NCI-H187 (cell line): Measurements from ENCODE around the gene CDH7.

ENCODE experiments used
- DNase-seq, 2 experiments: peaks; one replicate each; lab custom pipeline; 2025; lab: John Stamatoyannopoulos, UW

Gene CDH7

DNA sequence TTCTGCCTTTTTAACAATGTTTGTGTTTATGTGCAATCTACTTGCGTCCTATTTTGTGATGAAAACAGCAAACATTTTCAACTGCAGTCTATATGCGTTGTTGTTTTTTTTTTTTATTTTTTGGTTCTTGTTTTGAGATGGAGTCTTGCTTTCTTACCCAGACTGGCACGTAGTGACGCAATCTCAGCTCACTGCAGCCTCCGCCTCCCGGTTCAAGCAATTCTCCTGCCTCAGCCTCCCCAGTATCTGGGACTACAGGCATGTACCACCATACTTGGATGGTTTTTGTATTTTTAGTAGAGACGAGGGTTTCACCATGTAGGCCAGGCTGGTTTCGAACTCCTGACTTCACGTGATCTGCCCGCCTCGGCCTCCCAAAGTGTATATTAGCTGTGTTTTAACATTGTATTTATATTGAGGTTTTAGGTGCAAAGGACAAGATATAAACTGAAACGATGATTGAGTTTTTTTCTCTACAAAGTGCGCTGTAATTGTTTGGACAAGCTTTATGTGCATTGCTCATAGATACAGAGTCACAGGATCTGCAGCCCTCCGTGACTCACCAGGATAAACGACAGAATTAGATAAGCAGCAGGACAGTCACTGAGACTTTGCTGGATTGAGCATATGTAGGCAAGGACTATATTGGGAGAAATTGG lies 17.4 kb downstream of the CDH7 start:
- no peak for DNase-seq

DNA sequence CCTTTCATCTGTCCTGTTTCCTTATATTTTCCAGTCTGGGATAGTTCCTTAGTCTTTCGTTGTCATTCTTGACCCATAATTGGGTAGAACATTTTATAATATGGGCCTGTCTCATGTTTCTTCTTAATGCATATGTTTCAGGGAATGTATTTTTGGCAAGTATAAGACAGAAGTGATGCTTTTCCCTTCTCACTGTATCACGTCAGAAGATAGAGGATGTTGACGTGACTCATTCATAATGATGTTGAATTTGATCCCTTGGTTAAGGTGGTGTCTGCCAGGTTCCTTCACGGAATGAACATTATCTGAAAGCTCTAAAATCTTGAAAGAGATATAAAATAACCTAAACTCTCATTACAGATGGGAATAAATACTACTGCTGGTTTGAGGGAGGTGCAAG lies 18.8 kb downstream of the CDH7 start:
- no peak for DNase-seq

- no peak for DNase-seq
Measured at GRCh38 chr18:65786474-65786873, 35.7 kb downstream of the CDH7 start.

DNA sequence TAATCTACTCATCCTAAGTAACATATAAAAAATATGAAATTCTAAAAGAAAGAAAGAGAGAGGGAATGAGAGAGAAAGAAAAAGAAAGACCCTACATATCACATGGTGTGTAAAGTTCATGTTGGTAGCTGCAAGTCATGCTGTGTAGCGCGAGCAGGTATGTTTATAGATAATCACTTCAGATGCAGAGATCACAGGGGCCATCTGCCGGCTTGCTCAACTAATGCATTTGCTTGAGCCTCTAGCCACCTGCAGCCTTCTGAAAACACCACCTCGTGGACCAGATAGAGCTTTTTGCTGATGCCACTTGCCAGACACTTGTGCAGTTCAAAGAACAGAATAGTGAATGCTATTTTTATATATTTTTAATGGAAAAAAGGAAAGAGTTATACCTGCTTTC lies 37.6 kb downstream of the CDH7 start:
- DNase-seq, result no peak

DNA sequence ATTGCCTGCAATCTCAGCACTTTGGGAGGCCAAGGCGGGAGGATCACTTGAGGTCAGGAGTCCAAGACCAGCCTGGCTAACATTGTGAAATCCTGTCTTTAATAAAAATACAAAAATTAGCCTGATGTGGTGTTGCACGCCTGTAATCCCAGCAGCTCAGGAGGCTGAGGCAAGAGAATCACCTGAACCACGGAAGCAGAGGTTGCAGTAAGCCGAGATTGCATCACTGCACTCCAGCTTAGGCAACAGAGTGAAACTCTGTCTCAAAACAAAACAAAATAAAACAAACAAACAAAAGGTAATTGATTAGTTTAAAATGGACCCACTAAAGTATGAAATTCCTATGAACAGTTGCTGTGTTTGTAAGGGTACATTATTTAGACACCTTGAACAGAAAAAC lies 39.8 kb downstream of the CDH7 start:
- DNase-seq, result no peak

GRCh38 chr18:65791719-65792118 lies 40.9 kb downstream of the CDH7 start:
- DNase-seq, result no peak

- no peak for DNase-seq
Measured at GRCh38 chr18:65792456-65793074, 41.8 kb downstream of the CDH7 start.

DNA sequence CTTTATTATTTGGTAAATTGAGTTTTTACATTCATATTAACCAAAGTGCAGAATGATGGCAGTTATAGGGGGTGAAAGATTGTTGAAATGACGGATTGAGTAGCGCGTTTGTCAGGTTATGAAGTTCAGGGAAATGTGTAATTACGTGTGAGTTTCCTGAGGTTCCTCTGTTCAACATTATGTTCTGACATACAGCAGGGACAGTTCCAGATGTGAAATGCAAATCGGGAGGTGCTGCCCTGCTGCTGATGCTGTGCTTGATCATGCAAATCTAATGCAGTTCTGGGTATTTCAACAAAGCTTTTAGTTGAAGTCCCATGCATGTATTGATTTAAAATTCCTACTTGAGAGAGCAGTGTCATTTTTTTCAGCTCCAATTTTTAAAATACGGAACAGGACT lies 57.9 kb downstream of the CDH7 start:
- no peak for DNase-seq

DNA sequence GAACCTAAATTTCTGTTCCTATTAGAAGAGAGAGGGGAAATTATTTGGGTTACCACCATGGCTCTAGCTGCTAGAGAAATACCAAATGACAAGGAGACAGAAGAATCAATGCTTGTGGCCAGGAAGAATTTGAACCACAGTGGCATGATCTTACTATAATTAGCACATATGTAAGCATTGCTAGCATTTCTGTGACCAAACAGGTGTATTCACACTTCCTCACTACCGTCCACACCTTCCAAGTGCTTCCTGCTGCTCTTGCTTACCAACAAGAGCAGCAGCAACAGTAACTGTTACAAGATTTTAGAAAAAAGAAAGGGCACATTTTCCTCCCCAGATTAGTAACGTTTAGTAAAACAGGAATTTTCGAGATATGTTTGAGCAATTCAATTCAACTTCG lies 60.5 kb downstream of the CDH7 start:
- no peak for DNase-seq

DNA sequence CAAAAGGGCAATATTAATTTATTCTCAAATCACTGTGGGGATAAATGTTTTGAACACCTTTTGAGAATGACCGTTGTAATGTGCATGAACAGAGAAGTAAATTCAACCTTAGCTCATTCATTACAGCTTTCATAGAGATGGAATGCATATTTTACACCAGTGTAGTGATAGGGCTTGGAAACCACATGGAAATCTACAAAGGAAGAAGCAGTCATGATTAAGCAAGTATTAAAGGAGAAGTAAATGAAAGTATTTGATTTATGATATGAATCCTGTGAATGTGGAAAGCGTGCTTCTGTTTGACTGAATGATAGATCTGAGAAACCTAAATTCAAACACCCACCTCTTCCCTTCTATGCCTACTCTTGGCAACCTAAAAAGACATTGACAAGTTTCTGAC lies 64.7 kb downstream of the CDH7 start:
- no peak for DNase-seq

DNA sequence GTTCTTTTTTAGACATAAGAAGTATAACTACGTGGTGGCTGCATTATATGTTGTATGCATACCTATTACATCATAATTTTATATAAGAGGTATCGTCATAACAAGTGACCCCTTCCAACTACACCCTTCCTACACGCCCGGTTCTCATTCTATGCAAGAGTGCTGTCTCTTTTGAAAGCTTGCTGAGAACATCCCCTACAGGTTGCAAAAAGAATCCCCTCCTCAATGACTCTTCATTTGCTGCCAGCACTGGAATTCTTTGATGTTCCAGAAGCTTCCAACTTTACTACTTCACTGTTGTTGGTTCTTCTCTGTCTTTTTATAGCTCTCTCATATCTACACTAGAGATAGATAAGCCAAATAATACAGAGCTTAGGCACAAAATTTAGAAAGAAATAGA lies 66.4 kb downstream of the CDH7 start:
- DNase-seq, result no peak

DNA sequence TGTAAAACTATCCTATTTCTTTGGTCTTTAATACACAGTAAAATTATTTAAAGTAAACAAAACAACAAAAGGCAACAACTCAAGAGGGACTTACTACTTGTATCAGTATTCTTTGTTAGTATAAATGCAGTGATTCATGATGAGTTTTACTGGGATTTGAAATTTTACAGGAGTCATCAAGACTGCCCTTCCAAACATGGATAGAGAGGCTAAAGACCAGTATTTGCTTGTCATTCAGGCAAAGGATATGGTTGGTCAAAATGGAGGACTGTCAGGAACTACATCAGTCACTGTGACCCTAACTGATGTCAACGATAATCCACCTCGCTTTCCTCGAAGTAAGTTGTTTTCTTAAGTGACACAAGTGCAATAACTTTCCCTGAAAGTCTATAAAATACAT lies 71.1 kb downstream of the CDH7 start:
- no peak for DNase-seq

DNA sequence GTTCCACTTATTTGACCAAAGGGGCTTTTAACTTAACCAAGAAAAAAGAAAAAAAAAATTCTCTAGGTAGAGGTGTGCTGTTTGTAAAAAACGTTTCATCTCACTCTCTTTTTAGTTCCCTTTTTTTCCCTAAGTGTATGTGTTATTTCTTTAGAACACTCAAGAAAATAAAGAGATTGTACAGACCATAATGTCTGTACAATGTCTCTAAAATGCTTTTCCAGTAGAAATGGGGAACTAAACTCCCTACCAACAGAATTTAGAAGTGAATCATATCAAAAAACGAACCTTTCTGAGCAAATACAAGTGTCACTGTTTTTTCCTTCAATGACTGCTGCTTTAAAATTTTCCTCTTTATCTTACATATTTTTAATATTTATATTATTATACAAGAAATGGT lies 72.0 kb downstream of the CDH7 start:
- no peak for DNase-seq

DNA sequence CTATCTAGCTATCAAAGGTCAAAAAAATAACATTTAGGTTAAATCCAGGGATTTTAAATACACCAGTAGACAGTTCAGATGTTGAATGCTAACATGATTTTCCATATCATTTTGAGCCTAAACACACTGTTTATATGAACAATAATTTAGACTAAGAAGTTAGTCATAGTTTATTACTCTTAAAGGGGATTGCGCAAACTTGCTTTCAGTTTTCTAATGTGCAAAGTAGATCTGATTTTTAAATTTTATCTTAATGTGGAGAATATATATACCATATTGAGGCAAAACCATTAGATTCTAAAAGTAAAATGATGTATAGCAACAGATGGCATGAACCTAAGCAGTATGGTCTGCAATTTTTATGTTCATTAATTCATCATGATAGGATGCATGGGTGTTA lies 76.6 kb downstream of the CDH7 start:
- no peak for DNase-seq

GRCh38 chr18:65835881-65836280 lies 85.1 kb downstream of the CDH7 start:
- DNase-seq, result no peak

GRCh38 chr18:65846107-65846506 lies 95.3 kb downstream of the CDH7 start:
- no peak for DNase-seq

- DNase-seq, result no peak
Measured at GRCh38 chr18:65852273-65852672, 101.5 kb downstream of the CDH7 start.

- no peak for DNase-seq
Measured at GRCh38 chr18:65859075-65859474, 108.3 kb downstream of the CDH7 start.

GRCh38 chr18:65869527-65869926 lies 118.7 kb downstream of the CDH7 start:
- DNase-seq, result no peak

- no peak for DNase-seq
Measured at GRCh38 chr18:65876310-65876709, 125.5 kb downstream of the CDH7 start.

- DNase-seq, result no peak
Measured at GRCh38 chr18:65897292-65897691, 146.5 kb downstream of the CDH7 start.

DNA sequence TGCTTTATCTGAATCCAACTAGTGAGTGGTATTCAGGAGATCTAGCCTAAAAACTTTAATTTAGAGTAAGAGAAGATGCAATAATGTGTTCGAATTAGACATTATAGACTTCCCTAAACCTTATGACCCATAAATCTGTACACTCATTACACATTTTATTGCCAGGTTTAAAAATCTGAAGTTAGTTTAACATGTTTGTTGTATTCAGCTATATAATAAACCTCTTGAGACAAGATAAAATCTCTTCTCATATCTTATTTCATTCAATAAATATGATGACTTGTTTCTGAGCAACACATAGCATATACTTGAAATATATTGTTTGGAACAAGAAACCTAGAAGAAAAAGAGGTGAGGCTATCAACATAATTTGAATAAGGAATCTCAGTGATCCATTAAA lies 150.7 kb downstream of the CDH7 start:
- no peak for DNase-seq

DNA sequence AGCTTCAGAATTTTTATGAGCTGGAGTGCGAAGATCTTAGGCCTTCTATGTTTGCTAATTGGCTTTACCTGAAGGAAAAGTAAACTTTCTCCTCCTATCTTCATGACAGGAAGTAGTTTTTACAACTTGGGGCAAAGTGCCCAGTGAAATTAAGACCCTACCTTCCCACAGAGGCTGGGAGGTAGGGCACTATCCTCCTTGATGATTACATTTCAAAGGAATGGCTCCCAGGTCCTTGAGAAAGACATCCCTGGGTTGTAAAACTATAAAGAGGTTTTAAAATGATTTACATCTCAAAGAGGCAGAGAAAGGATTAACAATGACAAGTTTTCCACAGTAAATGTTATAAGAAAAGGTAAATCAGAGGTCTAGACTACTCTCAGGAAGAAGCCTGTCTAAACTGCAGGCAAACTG lies 155.8 kb downstream of the CDH7 start:
- no peak for DNase-seq

DNA sequence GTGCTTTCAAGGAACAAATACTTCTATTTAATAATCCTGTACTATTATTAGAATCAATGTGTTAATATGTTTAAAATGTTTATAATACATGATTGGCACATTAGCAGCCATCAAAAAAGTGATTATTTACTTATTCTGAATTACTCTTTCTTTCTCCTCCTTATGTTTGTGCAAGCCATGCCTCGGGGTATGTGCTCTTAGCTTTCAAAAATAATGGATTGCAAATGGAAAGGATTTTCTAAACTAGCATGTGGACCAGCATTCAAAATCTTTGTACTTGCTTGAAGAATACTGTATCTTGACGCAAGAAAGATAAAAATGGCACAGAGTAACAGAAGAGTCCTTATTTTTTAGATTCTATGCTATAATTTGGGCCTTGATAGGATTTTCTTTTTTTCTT lies 156.5 kb downstream of the CDH7 start:
- DNase-seq, result no peak
